GM12874 (cell line): Measurements from ENCODE around the gene OCA2.

Source experiments
- CTCF ChIP-seq: IDR thresholded peaks from 2 replicates; pipeline ENCODE4 v1.5.1; 2011; ENCODE audit warnings: low read depth, mild to moderate bottlenecking, control low read depth, low read length, moderate library complexity; ENCODE audit not compliant: insufficient read depth

Gene OCA2

GRCh38 chr15:27782125-27782524 lies 317.0 kb downstream of the OCA2 start:
- no peak for TF ChIP-seq CTCF

- TF ChIP-seq CTCF = no peak
Observed at GRCh38 chr15:27776501-27776900, 322.6 kb downstream of the OCA2 start.

GRCh38 chr15:27774638-27775037 lies 324.5 kb downstream of the OCA2 start:
- TF ChIP-seq CTCF = no peak

GRCh38 chr15:27774191-27774590 lies 324.9 kb downstream of the OCA2 start:
- no peak for TF ChIP-seq CTCF

- TF ChIP-seq CTCF = no peak
Observed at GRCh38 chr15:27771892-27772291, 327.2 kb downstream of the OCA2 start.

GRCh38 chr15:27770769-27771554 lies 328.2 kb downstream of the OCA2 start:
- TF ChIP-seq CTCF = no peak

GRCh38 chr15:27770086-27770607 lies 329.0 kb downstream of the OCA2 start:
- TF ChIP-seq CTCF = no peak
